CD14-positive monocyte (primary cell): ENCODE results near the gene ADAMTSL1. TPM values are rescaled to one million over a fixed set of nuclear protein-coding genes. Genes with fewer than 3 reads are reported as not detected.

ENCODE experiments used
- DNase-seq, 3 donors: peaks; one replicate each; pipeline ENCODE4 v3.0.0-alpha.2; 2011 to 2022
- H2AFZ ChIP-seq: 2 replicates; pipeline ENCODE4 v1.6.0; 2012; ENCODE audit warnings: mild to moderate bottlenecking, low read depth, low read length, inconsistent platforms; ENCODE audit not compliant: insufficient read depth, poor library complexity, severe bottlenecking
- H3K27ac ChIP-seq, 2 donors: 1 replicate in 1 of 2; 2 replicates in 1 of 2; pipeline ENCODE4 v1.5.1; 2012 to 2013; ENCODE audit warnings: low read length in 2 of 2, control low read depth in 1 of 2, inconsistent platforms in 1 of 2, low read depth in 1 of 2, mild to moderate bottlenecking in 1 of 2
- H3K27me3 ChIP-seq, 2 donors: one replicate each; pipeline versions ENCODE4 v1.6.0 to v1.6.1; 2011 to 2013; ENCODE audit warnings: low read length in 2 of 2; ENCODE audit not compliant: control insufficient read depth in 2 of 2, insufficient read depth in 2 of 2
- H3K36me3 ChIP-seq, 2 donors: replicated peaks in 1 of 2; 1 replicate in 1 of 2; 2 replicates in 1 of 2; pipeline versions ENCODE4 v1.5.1 to v1.6.1; 2012 to 2013; ENCODE audit warnings: low read length in 2 of 2, control low read depth in 1 of 2, inconsistent platforms in 1 of 2, mild to moderate bottlenecking in 1 of 2; ENCODE audit not compliant: insufficient read depth in 2 of 2, control insufficient read depth in 1 of 2
- H3K4me1 ChIP-seq, 2 donors: 1 replicate in 1 of 2; 2 replicates in 1 of 2; pipeline versions ENCODE4 v1.5.1 to v1.6.1; 2012 to 2013; ENCODE audit warnings: low read length in 2 of 2, control low read depth in 1 of 2, inconsistent platforms in 1 of 2, mild to moderate bottlenecking in 1 of 2, moderate library complexity in 1 of 2; ENCODE audit not compliant: insufficient read depth in 2 of 2, control insufficient read depth in 1 of 2
- H3K4me2 ChIP-seq: replicated peaks from 2 replicates; pipeline ENCODE3; 2012; ENCODE audit warnings: low read length, moderate library complexity, mild to moderate bottlenecking; ENCODE audit not compliant: poor library complexity, severe bottlenecking; ENCODE audit errors: extremely low read depth
- H3K4me3 ChIP-seq, 3 experiments: fragments of 200-600 bp in 1 of 3; sonication (generic) in 1 of 3; replicated peaks in 1 of 3; 1 replicate in 2 of 3; 2 replicates in 1 of 3; pipeline ENCODE4 v1.5.1; 2011 to 2013; ENCODE audit warnings: low read length in 3 of 3, mild to moderate bottlenecking in 3 of 3, control low read depth in 2 of 3, low read depth in 2 of 3, inconsistent platforms in 1 of 3, moderate library complexity in 1 of 3
- H3K79me2 ChIP-seq: 2 replicates; pipeline ENCODE4 v1.6.0; 2012; ENCODE audit warnings: mild to moderate bottlenecking, control low read depth, inconsistent platforms, low read length, moderate library complexity; ENCODE audit not compliant: insufficient read depth
- H3K9ac ChIP-seq: 2 replicates; pipeline ENCODE4 v1.6.0; 2017; ENCODE audit warnings: low read length, mild to moderate bottlenecking; ENCODE audit not compliant: insufficient read depth, poor library complexity, severe bottlenecking
- H3K9me3 ChIP-seq, 2 donors: replicated peaks in 1 of 2; 1 replicate in 1 of 2; 2 replicates in 1 of 2; pipeline versions ENCODE4 v1.5.1 to v1.6.1; 2012 to 2013; ENCODE audit warnings: low read length in 2 of 2, control low read depth in 1 of 2; ENCODE audit not compliant: control insufficient read depth in 1 of 2, insufficient read depth in 1 of 2
- H4K20me1 ChIP-seq: 2 replicates; pipeline ENCODE4 v1.6.0; 2012; ENCODE audit warnings: mild to moderate bottlenecking, low read length, control low read depth, moderate library complexity; ENCODE audit not compliant: insufficient read depth
- H3K27ac Mint-ChIP-seq, 7 donors: one replicate each; pipeline ENCODE4 v1.8.0; 2020; ENCODE audit warnings: mild to moderate bottlenecking in 7 of 7, mixed read lengths in 7 of 7, moderate library complexity in 6 of 7, inconsistent platforms in 2 of 7
- H3K27me3 Mint-ChIP-seq, 3 donors: one replicate each; pipeline ENCODE4 v1.8.0; 2021 to 2022; ENCODE audit warnings: low read depth in 3 of 3, mild to moderate bottlenecking in 3 of 3, mixed read lengths in 3 of 3, moderate library complexity in 3 of 3, inconsistent platforms in 1 of 3
- H3K36me3 Mint-ChIP-seq, 2 donors: one replicate each; pipeline ENCODE4 v1.8.0; 2020; ENCODE audit warnings: mixed read lengths in 2 of 2, inconsistent platforms in 1 of 2, mild to moderate bottlenecking in 1 of 2
- H3K4me1 Mint-ChIP-seq: one replicate; pipeline ENCODE4 v1.8.0; 2020; ENCODE audit warnings: mild to moderate bottlenecking, mixed read lengths
- H3K4me3 Mint-ChIP-seq, 2 donors: one replicate each; pipeline ENCODE4 v1.8.0; 2020; ENCODE audit warnings: mild to moderate bottlenecking in 2 of 2, mixed read lengths in 2 of 2, moderate library complexity in 1 of 2
- H3K9me3 Mint-ChIP-seq, 7 donors: one replicate each; pipeline ENCODE4 v1.8.0; 2020 to 2022; ENCODE audit warnings: mixed read lengths in 7 of 7, mild to moderate bottlenecking in 6 of 7, moderate library complexity in 6 of 7, inconsistent platforms in 2 of 7
- WGBS: methylation state at CpG from one replicate; pipeline ENCODE4 v1.1.5; 2013; ENCODE audit warnings: missing lambda C conversion rate; ENCODE audit not compliant: insufficient coverage; 5-methylcytosine and 5-hydroxymethylcytosine counted together
- intact Hi-C, 2 donors: fragments of 100-400 bp; cut with micrococcal nuclease; formaldehyde crosslinking; loops; one replicate each; pipeline versions ENCODE4 v1.15.0 to v1.15.1; 2023
- polyA plus RNA-seq, 3 donors: library from polyadenylated mRNA; depleted of rRNA in 1 of 3; unstranded in 2 of 3; stranded (reverse) in 1 of 3; fragments of 300-500 nt in 2 of 3; fragments of >200 nt in 1 of 3; fragmentation: Illumina TruSeq in 2 of 3; gene quantifications; 1 replicate in 2 of 3; 2 replicates in 1 of 3; pipeline ENCODE4 v1.2.3, GENCODE V29; 2012 to 2021
- TF ChIP-seq, protein P1 (sequence below): fragments of 200-600 bp; IDR thresholded peaks from one replicate; pipeline ENCODE4 v1.8.0; 2022; ENCODE audit warnings: antibody characterized with exemption, mild to moderate bottlenecking

ADAMTSL1 gene
- polyA plus RNA-seq, 3 donors: not detected

DNA sequence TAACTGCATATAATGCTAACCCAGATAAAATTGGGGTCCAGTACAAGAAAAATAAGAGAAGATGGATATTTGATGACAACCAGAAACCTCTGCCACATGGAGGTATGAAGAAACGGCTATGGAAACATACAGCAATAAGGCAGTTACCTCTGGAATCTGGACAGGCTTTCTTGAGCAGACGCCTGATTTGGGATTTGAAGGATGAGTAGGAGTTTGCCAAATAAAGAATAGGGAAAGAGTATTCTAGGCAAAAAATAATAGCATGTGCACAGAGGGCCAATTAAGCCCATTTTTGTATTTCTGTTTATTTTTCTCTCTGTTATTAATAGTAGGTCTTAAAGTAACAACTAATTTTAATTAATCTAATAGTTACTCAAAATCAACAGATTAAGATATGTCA is 144.9 kb downstream of the ADAMTSL1 start:
- 92% methylated on average over 2 of the region's 2 CpGs for WGBS
- Histone ChIP-seq H3K27ac (no peak overlapping the region), H3K4me1 (no peaks in the 10 kb centered on the region), H3K36me3 (no peaks in the 10 kb centered on the region), H4K20me1 (no peaks in the 10 kb centered on the region), H3K9ac (no peak overlapping the region), H3K79me2 (no peaks in the 10 kb centered on the region), H3K27me3 (no peaks in the 10 kb centered on the region), H3K4me3 (no peak overlapping the region), H2AFZ (no peak overlapping the region), H3K4me2 (no peak overlapping the region), H3K9me3 (no peaks in the 10 kb centered on the region)
- H3K4me3 Mint-ChIP-seq: no peak overlapping the region
- intact Hi-C loops: loop anchor here in 1 of 2 donors (10.0 kb wide), 1 partner anchor 64 kb away; no protein-coding TSS in a partner anchor
- DNase-seq: no peak
- no peak overlapping the region for H3K27ac Mint-ChIP-seq
- H3K27me3 Mint-ChIP-seq: peaks cover 0 to 2% (median 0%) of the 10 kb centered on the region in 3 donors
- no peaks in the 10 kb centered on the region for H3K9me3 Mint-ChIP-seq
- TF ChIP-seq, protein P1, sequence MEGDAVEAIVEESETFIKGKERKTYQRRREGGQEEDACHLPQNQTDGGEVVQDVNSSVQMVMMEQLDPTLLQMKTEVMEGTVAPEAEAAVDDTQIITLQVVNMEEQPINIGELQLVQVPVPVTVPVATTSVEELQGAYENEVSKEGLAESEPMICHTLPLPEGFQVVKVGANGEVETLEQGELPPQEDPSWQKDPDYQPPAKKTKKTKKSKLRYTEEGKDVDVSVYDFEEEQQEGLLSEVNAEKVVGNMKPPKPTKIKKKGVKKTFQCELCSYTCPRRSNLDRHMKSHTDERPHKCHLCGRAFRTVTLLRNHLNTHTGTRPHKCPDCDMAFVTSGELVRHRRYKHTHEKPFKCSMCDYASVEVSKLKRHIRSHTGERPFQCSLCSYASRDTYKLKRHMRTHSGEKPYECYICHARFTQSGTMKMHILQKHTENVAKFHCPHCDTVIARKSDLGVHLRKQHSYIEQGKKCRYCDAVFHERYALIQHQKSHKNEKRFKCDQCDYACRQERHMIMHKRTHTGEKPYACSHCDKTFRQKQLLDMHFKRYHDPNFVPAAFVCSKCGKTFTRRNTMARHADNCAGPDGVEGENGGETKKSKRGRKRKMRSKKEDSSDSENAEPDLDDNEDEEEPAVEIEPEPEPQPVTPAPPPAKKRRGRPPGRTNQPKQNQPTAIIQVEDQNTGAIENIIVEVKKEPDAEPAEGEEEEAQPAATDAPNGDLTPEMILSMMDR: no peak
- H3K36me3 Mint-ChIP-seq: no peaks in the 10 kb centered on the region
- H3K4me1 Mint-ChIP-seq: no peaks in the 10 kb centered on the region

GRCh38 chr9:18622186-18622836 is 148.4 kb downstream of the ADAMTSL1 start:
- no peak overlapping the region for H2AFZ ChIP-seq
- Mint-ChIP-seq H3K4me3 (no peak overlapping the region), H3K4me1 (no peaks in the 10 kb centered on the region), H3K9me3 (no peaks in the 10 kb centered on the region), H3K27me3 (peaks cover 0 to 2% (median 0%) of the 10 kb centered on the region in 3 donors), H3K36me3 (no peaks in the 10 kb centered on the region), H3K27ac (no peak overlapping the region)
- H3K79me2 ChIP-seq: no peaks in the 10 kb centered on the region
- H4K20me1 ChIP-seq: no peaks in the 10 kb centered on the region
- no peaks in the 10 kb centered on the region for H3K9me3 ChIP-seq
- TF ChIP-seq, protein P1: no peak
- H3K27me3 ChIP-seq: no peaks in the 10 kb centered on the region
- intact Hi-C loops: no loop called here
- H3K4me2 ChIP-seq: no peak overlapping the region
- no peak overlapping the region for H3K27ac ChIP-seq
- H3K36me3 ChIP-seq: no peaks in the 10 kb centered on the region
- DNase-seq: no peak
- no peak overlapping the region for H3K9ac ChIP-seq
- 100% methylated on average over 7 of the region's 11 CpGs for WGBS
- no peaks in the 10 kb centered on the region for H3K4me1 ChIP-seq
- no peak overlapping the region for H3K4me3 ChIP-seq
